Natural killer cell treated with Interleukin-12 subunit alpha and Interleukin-12 subunit beta and Interleukin-15 and Interleukin-18, amount 100 ng/mL, for 72 hours (primary cell): ENCODE measurements around the gene PGR. TPM values are rescaled to one million over a fixed set of nuclear protein-coding genes. Genes with fewer than 3 reads are reported as not detected.
"Not testable (repeated sequence)": the region's sequence is repeated elsewhere in the genome, so short reads cannot be mapped to it uniquely, and the experiment has no call there.

Source experiments
- ATAC-seq, 2 donors: fragments of 150-1000 bp; cut with Tn5 transposase in 1 of 2; sonication (Bioruptor Pico), chemical (Tn5 transposase) in 1 of 2; 2 replicates each; pipeline ENCODE4 v1.10.0; 2021
- DNase-seq: peaks from one replicate; pipeline ENCODE4 v3.0.0; 2022; ENCODE audit warnings: low spot score
- H3K27ac Mint-ChIP-seq, 2 donors: 1 replicate in 1 of 2; 2 replicates in 1 of 2; pipeline ENCODE4 v1.8.0; 2022; ENCODE audit warnings: mixed read lengths in 2 of 2, mild to moderate bottlenecking in 1 of 2, moderate library complexity in 1 of 2
- H3K27me3 Mint-ChIP-seq, 2 donors: 1 replicate in 1 of 2; 2 replicates in 1 of 2; pipeline ENCODE4 v1.8.0; 2022; ENCODE audit warnings: mixed read lengths in 2 of 2
- H3K36me3 Mint-ChIP-seq: one replicate; pipeline ENCODE4 v1.8.0; 2022; ENCODE audit warnings: mixed read lengths
- H3K4me1 Mint-ChIP-seq, 2 donors: 1 replicate in 1 of 2; 2 replicates in 1 of 2; pipeline ENCODE4 v1.8.0; 2022; ENCODE audit warnings: low read depth in 2 of 2, mixed read lengths in 2 of 2, mild to moderate bottlenecking in 1 of 2
- H3K4me3 Mint-ChIP-seq: one replicate; pipeline ENCODE4 v1.8.0; 2022; ENCODE audit warnings: mixed read lengths
- H3K9me3 Mint-ChIP-seq: 2 replicates; pipeline ENCODE4 v1.8.0; 2022; ENCODE audit warnings: mixed read lengths
- total RNA-seq, 2 donors: library from RNA; stranded (reverse); gene quantifications; one replicate each; pipeline ENCODE4 v1.2.3, GENCODE V29; 2022

PGR gene
- total RNA-seq, 2 donors from 2014 or later = not detected

- Mint-ChIP-seq H3K4me3 (no peak overlapping the region), H3K36me3 (no peaks in the 10 kb centered on the region), H3K27ac (no peak overlapping the region)
Observed at GRCh38 chr11:101048479-101048878, 81.1 kb downstream of the PGR start.

GRCh38 chr11:101046947-101047346, 82.7 kb downstream of the PGR start:
- Mint-ChIP-seq H3K4me1 (no peaks in the 10 kb centered on the region), H3K27me3 (no peaks in the 10 kb centered on the region), H3K36me3 (no peaks in the 10 kb centered on the region), H3K9me3 (peaks cover 15% of the 10 kb centered on the region), H3K27ac (no peak overlapping the region), H3K4me3 (no peak overlapping the region)
- ATAC-seq (no peak), DNase-seq (no peak)

More at GRCh38 chr11:101048479-101048878, 81.1 kb downstream of the PGR start:
- Mint-ChIP-seq H3K9me3 (peaks cover 16% of the 10 kb centered on the region), H3K27me3 (no peaks in the 10 kb centered on the region), H3K4me1 (no peaks in the 10 kb centered on the region)
- DNase-seq (no peak), ATAC-seq (no peak)

GRCh38 chr11:101045415-101045814, 84.2 kb downstream of the PGR start:
- no peaks in the 10 kb centered on the region for H3K27me3 Mint-ChIP-seq
- no peaks in the 10 kb centered on the region for H3K4me1 Mint-ChIP-seq
- no peak for ATAC-seq
- peaks cover 7% of the 10 kb centered on the region for H3K36me3 Mint-ChIP-seq
- no peak overlapping the region for H3K4me3 Mint-ChIP-seq
- H3K9me3 Mint-ChIP-seq = peaks cover 12% of the 10 kb centered on the region
- DNase-seq = no peak
- no peak overlapping the region for H3K27ac Mint-ChIP-seq

GRCh38 chr11:101043940-101044339, 85.7 kb downstream of the PGR start:
- Mint-ChIP-seq H3K27ac (no peak overlapping the region), H3K9me3 (peaks cover 17% of the 10 kb centered on the region), H3K4me1 (no peaks in the 10 kb centered on the region), H3K4me3 (no peak overlapping the region), H3K27me3 (no peaks in the 10 kb centered on the region), H3K36me3 (peaks cover 7% of the 10 kb centered on the region)
- ATAC-seq (no peak), DNase-seq (no peak)

- DNase-seq = no peak
- no peak for ATAC-seq
- Mint-ChIP-seq H3K4me1 (no peaks in the 10 kb centered on the region), H3K36me3 (peaks cover 2% of the 10 kb centered on the region), H3K27me3 (no peaks in the 10 kb centered on the region), H3K4me3 (no peak overlapping the region), H3K9me3 (peaks cover 20% of the 10 kb centered on the region), H3K27ac (no peak overlapping the region)
Observed at GRCh38 chr11:101035872-101036271, 93.7 kb downstream of the PGR start.

- DNase-seq (no peak), ATAC-seq (no peak)
- H3K27me3 Mint-ChIP-seq = no peaks in the 10 kb centered on the region
- peaks cover 18% of the 10 kb centered on the region for H3K9me3 Mint-ChIP-seq
- H3K36me3 Mint-ChIP-seq = no peaks in the 10 kb centered on the region
- no peak overlapping the region for H3K27ac Mint-ChIP-seq
- H3K4me1 Mint-ChIP-seq = no peaks in the 10 kb centered on the region
- no peak overlapping the region for H3K4me3 Mint-ChIP-seq
Observed at GRCh38 chr11:101034076-101034475, 95.5 kb downstream of the PGR start.

GRCh38 chr11:101032991-101033390, 96.6 kb downstream of the PGR start:
- Mint-ChIP-seq H3K27ac (no peak overlapping the region), H3K9me3 (peaks cover 18% of the 10 kb centered on the region), H3K4me1 (no peaks in the 10 kb centered on the region), H3K27me3 (no peaks in the 10 kb centered on the region), H3K4me3 (no peak overlapping the region), H3K36me3 (no peaks in the 10 kb centered on the region)
- DNase-seq (no peak), ATAC-seq (no peak)

- Mint-ChIP-seq H3K36me3 (no peaks in the 10 kb centered on the region), H3K27me3 (no peaks in the 10 kb centered on the region), H3K4me1 (no peaks in the 10 kb centered on the region), H3K4me3 (no peak overlapping the region), H3K27ac (no peak overlapping the region), H3K9me3 (peaks cover 13% of the 10 kb centered on the region)
- ATAC-seq (no peak), DNase-seq (no peak)
Observed at GRCh38 chr11:101031713-101032112, 97.9 kb downstream of the PGR start.

GRCh38 chr11:101030692-101031091, 98.9 kb downstream of the PGR start:
- DNase-seq (no peak), ATAC-seq (no peak)
- H3K27ac Mint-ChIP-seq = no peak overlapping the region
- H3K9me3 Mint-ChIP-seq = peaks cover 13% of the 10 kb centered on the region
- no peaks in the 10 kb centered on the region for H3K4me1 Mint-ChIP-seq
- H3K27me3 Mint-ChIP-seq = no peaks in the 10 kb centered on the region
- H3K36me3 Mint-ChIP-seq = no peaks in the 10 kb centered on the region
- H3K4me3 Mint-ChIP-seq = no peak overlapping the region

- H3K4me1 Mint-ChIP-seq = no peaks in the 10 kb centered on the region
- H3K27ac Mint-ChIP-seq = no peak overlapping the region
- H3K9me3 Mint-ChIP-seq = peaks cover 13% of the 10 kb centered on the region
- H3K36me3 Mint-ChIP-seq = no peaks in the 10 kb centered on the region
- no peaks in the 10 kb centered on the region for H3K27me3 Mint-ChIP-seq
- ATAC-seq (no peak), DNase-seq (no peak)
- no peak overlapping the region for H3K4me3 Mint-ChIP-seq
Observed at GRCh38 chr11:101030015-101030414, 99.6 kb downstream of the PGR start.

- Mint-ChIP-seq H3K4me3 (no peak overlapping the region), H3K27me3 (no peaks in the 10 kb centered on the region), H3K36me3 (no peaks in the 10 kb centered on the region), H3K9me3 (peaks cover 13% of the 10 kb centered on the region), H3K27ac (no peak overlapping the region), H3K4me1 (no peaks in the 10 kb centered on the region)
- DNase-seq (no peak), ATAC-seq (no peak)
Observed at GRCh38 chr11:101028644-101029043, 101.0 kb downstream of the PGR start.

GRCh38 chr11:101022256-101022655, 107.4 kb downstream of the PGR start:
- H3K27ac Mint-ChIP-seq = no peak overlapping the region
- no peaks in the 10 kb centered on the region for H3K36me3 Mint-ChIP-seq
- no peak overlapping the region for H3K4me3 Mint-ChIP-seq
- H3K9me3 Mint-ChIP-seq = no peaks in the 10 kb centered on the region
- no peak for ATAC-seq
- DNase-seq = no peak
- no peaks in the 10 kb centered on the region for H3K4me1 Mint-ChIP-seq
- H3K27me3 Mint-ChIP-seq = no peaks in the 10 kb centered on the region

GRCh38 chr11:101019870-101020269, 109.7 kb downstream of the PGR start:
- no peak overlapping the region for H3K4me3 Mint-ChIP-seq
- H3K9me3 Mint-ChIP-seq = no peaks in the 10 kb centered on the region
- no peaks in the 10 kb centered on the region for H3K4me1 Mint-ChIP-seq
- no peaks in the 10 kb centered on the region for H3K36me3 Mint-ChIP-seq
- DNase-seq (no peak), ATAC-seq (no peak)
- no peak overlapping the region for H3K27ac Mint-ChIP-seq
- H3K27me3 Mint-ChIP-seq = no peaks in the 10 kb centered on the region

GRCh38 chr11:101014600-101015285, 114.9 kb downstream of the PGR start:
- ATAC-seq (no peak), DNase-seq (no peak)
- no peak overlapping the region for H3K27ac Mint-ChIP-seq
- no peaks in the 10 kb centered on the region for H3K36me3 Mint-ChIP-seq
- H3K4me1 Mint-ChIP-seq = no peaks in the 10 kb centered on the region
- H3K27me3 Mint-ChIP-seq = no peaks in the 10 kb centered on the region
- peaks cover 9% of the 10 kb centered on the region for H3K9me3 Mint-ChIP-seq
- no peak overlapping the region for H3K4me3 Mint-ChIP-seq

- H3K27ac Mint-ChIP-seq, ATAC-seq, DNase-seq, H3K36me3 Mint-ChIP-seq, H3K27me3 Mint-ChIP-seq, H3K9me3 Mint-ChIP-seq, H3K4me1 Mint-ChIP-seq, H3K4me3 Mint-ChIP-seq: not testable (repeated sequence)
Observed at GRCh38 chr11:101013702-101014101, 115.9 kb downstream of the PGR start.
